Activated naive CD8-positive, alpha-beta T cell (primary cell): Measurements from ENCODE around the gene ACTR3.
A peak's percentile ranks its signal among the peaks of the same experiment; 100 is the strongest.

Experiments used
- H3K27ac Mint-ChIP-seq: one replicate; pipeline ENCODE4 v1.8.0; 2021; ENCODE audit warnings: mixed read lengths
- H3K27me3 Mint-ChIP-seq: one replicate; pipeline ENCODE4 v1.8.0; 2021; ENCODE audit warnings: mixed read lengths
- H3K36me3 Mint-ChIP-seq: one replicate; pipeline ENCODE4 v1.8.0; 2021; ENCODE audit warnings: mixed read lengths
- H3K4me1 Mint-ChIP-seq: one replicate; pipeline ENCODE4 v1.8.0; 2021; ENCODE audit warnings: low read depth, mixed read lengths
- H3K4me3 Mint-ChIP-seq: one replicate; pipeline ENCODE4 v1.8.0; 2021; ENCODE audit warnings: mild to moderate bottlenecking, mixed read lengths
- H3K9me3 Mint-ChIP-seq: one replicate; pipeline ENCODE4 v1.8.0; 2021; ENCODE audit warnings: low read depth, mixed read lengths

Gene ACTR3

DNA sequence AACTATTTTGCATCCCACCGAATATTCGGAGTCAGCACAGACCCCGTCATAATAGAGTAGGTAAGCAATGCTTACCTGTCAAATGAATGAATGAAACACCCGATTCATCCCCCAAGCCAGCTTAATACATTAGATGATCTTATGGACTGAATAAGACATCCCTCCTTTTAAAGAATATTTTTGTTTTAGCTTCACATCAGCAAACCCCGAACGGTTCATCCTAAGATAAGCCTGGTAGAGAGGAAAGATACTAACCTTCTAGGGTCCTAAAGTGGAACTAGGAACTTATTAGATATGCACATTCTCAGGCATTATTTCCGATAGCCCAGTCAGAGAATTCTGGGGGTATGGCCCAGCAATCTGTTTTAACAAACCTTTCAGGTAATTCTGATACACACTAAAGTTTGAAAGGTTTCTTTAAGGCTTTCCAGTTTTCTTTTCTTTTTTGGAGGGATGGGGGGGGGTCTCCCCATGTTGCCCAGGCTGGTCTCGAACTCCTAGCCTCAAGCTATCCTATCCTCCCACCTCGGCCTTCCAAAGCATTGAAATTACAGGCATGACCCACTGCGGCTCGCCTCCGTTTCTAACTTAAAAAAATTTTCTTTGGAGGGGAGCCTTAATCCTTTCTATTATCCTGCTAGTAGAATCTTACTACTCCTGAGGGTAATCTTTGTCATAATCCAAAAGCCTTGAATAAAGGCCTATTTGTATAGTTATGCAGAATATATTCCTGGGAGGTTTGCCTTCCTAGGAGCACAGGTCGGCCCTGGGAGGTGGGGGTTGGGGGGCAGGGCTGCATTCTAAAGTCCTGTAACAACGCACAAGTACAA, 1.0 kb upstream of the ACTR3 start:
- H3K36me3 Mint-ChIP-seq, result peaks cover 10% of the 10 kb centered on the region
- no peaks in the 10 kb centered on the region for H3K9me3 Mint-ChIP-seq
- H3K4me3 Mint-ChIP-seq, result peak overlapping the region; percentile 96
- peaks cover 73% of the 10 kb centered on the region for H3K4me1 Mint-ChIP-seq
- no peaks in the 10 kb centered on the region for H3K27me3 Mint-ChIP-seq
- H3K27ac Mint-ChIP-seq, result peak overlapping the region; percentile 96

DNA sequence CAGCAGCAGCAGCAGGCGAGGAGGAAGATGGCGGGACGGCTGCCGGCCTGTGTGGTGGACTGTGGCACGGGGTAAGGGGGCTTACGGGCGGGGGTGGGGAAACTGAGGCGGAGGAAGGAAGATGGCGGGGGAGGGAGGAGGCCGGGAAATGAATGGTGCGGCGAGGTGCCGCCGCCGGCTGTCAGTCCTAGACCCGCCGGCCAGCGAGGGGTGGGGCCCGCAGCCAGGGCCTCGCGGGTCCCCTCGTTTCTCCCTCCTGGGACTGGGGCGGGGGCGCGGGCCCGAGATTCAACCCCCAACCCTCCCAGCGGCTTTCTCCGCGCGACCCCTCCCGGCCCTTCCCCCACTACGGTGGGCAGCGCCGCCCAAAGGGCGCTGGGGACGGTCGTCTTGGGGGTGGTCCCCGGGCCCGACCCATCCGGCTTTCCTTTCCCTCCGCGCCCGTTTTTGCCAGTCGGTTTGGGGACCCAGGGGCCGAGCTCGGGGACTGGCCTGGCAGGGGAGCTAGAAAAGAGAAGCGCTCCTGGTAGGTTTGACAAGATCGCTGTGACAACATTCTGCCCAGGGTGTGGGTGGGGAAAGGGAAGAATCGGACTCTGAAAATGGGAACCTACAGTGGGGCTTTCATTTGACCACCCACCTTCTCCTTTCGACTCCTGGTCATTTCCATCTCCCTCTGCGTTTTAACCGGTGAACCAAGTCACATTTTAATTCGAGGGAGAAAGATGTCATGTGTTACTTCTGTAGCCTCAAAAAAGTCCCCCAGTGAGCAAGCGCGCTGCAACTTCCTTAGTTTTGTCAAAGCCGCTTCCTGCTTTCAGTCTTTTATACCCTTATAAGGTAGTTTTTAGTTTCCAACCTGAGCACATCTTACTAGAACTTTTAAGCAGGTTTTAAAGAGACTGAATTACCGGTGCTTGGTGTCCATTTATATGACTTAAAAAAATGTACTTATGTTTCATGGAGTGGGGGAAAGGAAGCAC, 655 bp downstream of the ACTR3 start:
- peaks cover 18% of the 10 kb centered on the region for H3K36me3 Mint-ChIP-seq
- peak overlapping the region; percentile 100 for H3K4me3 Mint-ChIP-seq
- H3K4me1 Mint-ChIP-seq, result peaks cover 81% of the 10 kb centered on the region
- no peaks in the 10 kb centered on the region for H3K9me3 Mint-ChIP-seq
- peak overlapping the region; percentile 99 for H3K27ac Mint-ChIP-seq
- H3K27me3 Mint-ChIP-seq, result no peaks in the 10 kb centered on the region

DNA sequence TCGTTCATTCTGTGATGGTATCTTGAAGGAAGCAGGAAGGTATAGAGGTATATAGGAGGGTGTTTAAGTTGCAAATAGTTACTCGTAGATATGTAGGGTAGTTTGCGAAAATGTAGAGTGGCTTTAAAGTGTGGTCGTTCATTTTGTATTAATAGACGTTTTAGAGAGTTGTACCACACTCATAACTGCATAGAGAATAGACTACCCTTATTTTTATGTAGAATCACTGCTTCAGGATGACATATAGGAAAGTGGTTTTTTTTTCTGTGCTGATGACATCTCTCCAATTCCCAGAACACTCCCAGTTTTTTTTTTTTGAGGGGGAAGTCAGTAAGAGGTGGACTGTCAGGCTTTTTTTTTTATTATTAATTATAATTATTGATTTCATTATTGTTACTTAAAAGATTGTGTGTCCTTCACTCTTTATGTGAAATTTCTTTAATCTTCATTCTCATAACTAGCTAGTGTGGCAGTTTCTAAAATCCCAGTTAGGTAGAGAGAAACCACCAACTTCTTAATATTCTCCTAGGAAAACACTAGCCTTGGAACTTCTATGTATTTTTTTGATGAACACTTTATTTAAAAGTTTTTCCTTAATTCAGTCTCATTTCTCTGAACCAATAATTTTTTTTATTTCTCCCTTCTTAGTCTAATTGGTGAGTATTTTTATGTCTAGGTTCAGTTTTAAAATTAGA, 1.5 kb downstream of the ACTR3 start:
- Mint-ChIP-seq H3K4me3 (peak overlapping the region; percentile 100), H3K27me3 (no peaks in the 10 kb centered on the region), H3K4me1 (peaks cover 84% of the 10 kb centered on the region), H3K27ac (peak overlapping the region; percentile 99), H3K9me3 (no peaks in the 10 kb centered on the region), H3K36me3 (peaks cover 20% of the 10 kb centered on the region)

DNA sequence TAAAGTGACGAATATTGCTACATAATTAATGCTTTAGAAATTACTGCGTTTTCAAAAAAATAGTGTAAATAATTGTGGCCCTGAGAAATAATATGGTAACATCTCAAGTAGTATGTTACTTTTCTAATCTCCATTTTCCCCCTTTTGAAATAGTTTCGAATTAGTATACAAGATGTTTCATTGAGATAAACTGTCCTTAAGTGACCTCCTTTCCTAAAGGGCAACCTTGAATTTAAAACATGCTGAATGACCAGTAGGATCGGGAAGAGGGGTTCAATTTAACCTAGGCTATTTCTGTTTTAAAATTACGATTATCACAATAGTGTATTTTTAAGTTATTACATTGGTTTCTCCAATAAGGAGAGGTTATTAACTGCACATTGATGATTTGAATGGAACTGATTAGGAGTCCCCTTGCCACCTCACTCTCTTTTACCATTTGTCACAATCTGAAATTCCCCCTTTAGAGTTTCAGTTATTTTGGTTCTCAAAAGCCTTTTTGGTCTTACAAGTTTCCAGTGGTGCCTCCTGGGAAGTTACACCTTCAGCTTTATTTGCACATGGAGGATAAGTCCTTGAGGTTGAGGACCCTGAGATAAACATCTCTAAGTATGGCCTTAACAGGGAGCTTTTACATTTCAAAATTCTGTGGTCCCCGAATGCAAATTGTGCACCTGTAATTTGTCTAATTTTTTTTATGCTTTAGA, 2.3 kb downstream of the ACTR3 start:
- H3K4me1 Mint-ChIP-seq, result peaks cover 84% of the 10 kb centered on the region
- H3K9me3 Mint-ChIP-seq, result no peaks in the 10 kb centered on the region
- H3K27me3 Mint-ChIP-seq, result no peaks in the 10 kb centered on the region
- H3K27ac Mint-ChIP-seq, result peak overlapping the region; percentile 88
- H3K4me3 Mint-ChIP-seq, result peak overlapping the region; percentile 100
- peaks cover 20% of the 10 kb centered on the region for H3K36me3 Mint-ChIP-seq

DNA sequence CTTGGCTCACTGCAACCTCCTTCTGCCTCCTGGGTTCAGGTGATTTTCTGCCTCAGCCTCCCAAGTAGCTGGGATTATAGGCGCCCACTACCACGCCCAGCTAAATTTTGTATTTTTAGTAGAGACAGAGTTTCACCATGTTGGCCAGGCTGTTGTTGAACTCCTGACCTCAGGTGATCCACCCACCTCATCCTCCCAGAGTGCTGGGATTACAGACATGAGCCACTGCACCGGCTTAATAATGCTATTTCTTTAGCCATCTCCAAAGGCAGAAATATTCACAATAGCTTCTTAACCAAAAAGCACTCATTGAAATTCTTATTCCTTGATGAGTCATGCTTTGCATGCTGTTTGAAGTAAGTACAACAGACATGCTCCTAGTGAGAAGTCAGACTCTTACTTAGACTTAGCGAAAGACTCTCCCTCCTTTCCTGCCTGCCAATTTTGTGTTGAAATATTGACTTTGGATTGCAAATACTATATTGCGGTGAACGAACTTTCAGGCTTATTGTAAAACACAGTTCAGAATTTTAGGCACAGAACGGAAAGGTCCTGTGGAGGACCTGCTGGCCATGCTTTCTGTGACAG, 4.4 kb downstream of the ACTR3 start:
- H3K36me3 Mint-ChIP-seq, result peaks cover 18% of the 10 kb centered on the region

DNA sequence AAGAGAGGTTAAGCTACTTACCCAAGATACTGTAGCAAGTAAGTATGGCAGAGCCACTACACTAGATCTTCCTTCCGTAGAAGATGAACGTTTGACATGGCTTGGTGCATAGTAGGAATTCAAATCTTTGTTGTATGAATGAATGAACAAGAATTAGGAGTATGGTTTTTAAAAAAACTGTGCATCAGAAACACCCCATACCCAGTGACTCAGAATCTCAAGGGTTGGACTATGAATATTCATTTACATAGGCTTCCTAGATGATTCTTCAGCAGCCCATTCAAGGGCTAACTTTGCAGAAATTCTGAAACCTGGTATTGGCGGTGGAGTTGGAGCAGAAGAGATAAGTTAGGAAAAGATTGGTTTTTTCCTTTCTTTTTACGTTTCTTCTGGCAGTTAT, 5.4 kb downstream of the ACTR3 start:
- Mint-ChIP-seq H3K9me3 (no peaks in the 10 kb centered on the region), H3K4me3 (peak overlapping the region; percentile 100), H3K27me3 (no peaks in the 10 kb centered on the region), H3K27ac (peak overlapping the region; percentile 84), H3K36me3 (peaks cover 18% of the 10 kb centered on the region), H3K4me1 (peaks cover 88% of the 10 kb centered on the region)

More for the DNA sequence above, 4.4 kb downstream of the ACTR3 start:
- peak overlapping the region; percentile 88 for H3K27ac Mint-ChIP-seq
- peaks cover 80% of the 10 kb centered on the region for H3K4me1 Mint-ChIP-seq
- H3K4me3 Mint-ChIP-seq, result peak overlapping the region; percentile 100
- no peaks in the 10 kb centered on the region for H3K27me3 Mint-ChIP-seq
- no peaks in the 10 kb centered on the region for H3K9me3 Mint-ChIP-seq

DNA sequence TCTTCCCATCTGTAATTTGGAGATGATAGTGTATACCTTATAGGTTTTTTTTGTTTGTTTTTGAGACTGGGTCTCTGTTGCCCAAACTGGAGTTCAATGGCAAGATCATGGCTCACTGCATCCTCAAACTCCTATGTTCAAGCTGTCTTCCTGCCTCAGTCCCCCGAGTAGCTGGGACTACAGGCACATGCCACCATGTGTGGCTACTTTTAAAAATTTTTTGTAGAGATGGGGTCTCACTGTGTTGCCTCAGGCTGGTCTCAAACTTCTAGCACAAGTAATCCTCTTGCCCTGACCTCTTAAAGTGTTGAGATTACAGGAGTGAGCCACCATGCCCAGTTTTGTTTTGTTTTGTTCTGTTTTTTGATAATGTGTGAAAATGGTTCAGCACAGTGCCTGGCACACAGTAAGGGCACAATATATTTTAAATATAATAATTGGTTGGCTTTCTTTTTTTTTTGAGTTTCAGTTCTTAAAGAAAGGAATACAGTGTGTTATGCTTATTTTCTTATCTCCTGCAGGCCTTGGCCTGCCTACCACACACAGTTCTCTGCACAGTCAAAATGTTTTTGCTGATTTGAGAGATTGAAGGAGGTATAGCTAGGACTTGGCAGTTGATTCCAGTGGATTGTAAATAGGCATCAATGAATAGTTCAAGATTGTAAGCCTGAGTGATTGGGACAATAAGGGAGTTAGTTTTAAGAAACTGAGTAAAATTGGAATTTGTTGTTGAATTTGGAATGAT, 6.1 kb downstream of the ACTR3 start:
- no peaks in the 10 kb centered on the region for H3K9me3 Mint-ChIP-seq
- peak overlapping the region; percentile 100 for H3K4me3 Mint-ChIP-seq
- peaks cover 94% of the 10 kb centered on the region for H3K4me1 Mint-ChIP-seq
- peaks cover 19% of the 10 kb centered on the region for H3K36me3 Mint-ChIP-seq
- no peaks in the 10 kb centered on the region for H3K27me3 Mint-ChIP-seq
- peak overlapping the region; percentile 84 for H3K27ac Mint-ChIP-seq

DNA sequence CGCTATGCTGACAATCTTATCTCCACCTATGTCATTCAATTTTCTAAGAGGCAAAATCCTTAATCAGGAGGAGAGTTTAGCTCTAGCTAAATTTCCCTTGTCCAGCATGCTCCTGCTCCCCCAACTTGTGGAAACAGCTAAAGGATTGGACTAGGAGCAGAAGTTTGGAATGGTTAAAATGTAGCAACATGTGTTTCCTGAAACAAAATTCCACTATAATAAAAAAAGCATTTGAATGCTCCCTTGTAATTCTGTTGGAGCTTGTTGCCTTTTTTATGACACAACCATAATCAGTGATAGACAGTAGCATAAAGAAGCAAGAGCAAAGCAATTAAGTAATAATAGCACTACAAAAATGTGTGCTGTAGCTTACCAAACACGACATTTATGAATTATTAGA, 6.9 kb downstream of the ACTR3 start:
- peak overlapping the region; percentile 100 for H3K4me3 Mint-ChIP-seq
- H3K27ac Mint-ChIP-seq, result peak overlapping the region; percentile 2
- peaks cover 96% of the 10 kb centered on the region for H3K4me1 Mint-ChIP-seq
- no peaks in the 10 kb centered on the region for H3K9me3 Mint-ChIP-seq
- no peaks in the 10 kb centered on the region for H3K27me3 Mint-ChIP-seq
- peaks cover 18% of the 10 kb centered on the region for H3K36me3 Mint-ChIP-seq

DNA sequence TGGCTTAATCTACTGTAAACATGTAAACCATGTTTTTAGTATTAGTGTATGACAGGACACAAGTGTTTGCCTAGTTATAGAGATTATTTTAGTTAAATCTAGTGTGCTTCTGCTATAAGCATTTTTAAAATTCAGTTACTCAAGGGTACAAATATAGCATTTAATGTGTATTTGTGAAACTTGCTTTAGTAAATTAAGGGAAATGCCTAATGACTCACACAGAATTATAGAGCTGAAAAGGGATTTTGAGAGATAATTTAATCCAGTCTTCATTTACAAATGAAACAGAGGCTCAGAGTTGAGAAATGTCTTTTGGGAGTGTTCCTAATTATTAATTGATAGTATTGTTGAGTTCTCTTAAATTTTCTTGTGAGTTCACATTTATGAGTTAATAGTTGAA, 8.2 kb downstream of the ACTR3 start:
- peaks cover 15% of the 10 kb centered on the region for H3K36me3 Mint-ChIP-seq
- no peaks in the 10 kb centered on the region for H3K9me3 Mint-ChIP-seq
- peak overlapping the region; percentile 61 for H3K27ac Mint-ChIP-seq
- H3K4me1 Mint-ChIP-seq, result peaks cover 96% of the 10 kb centered on the region
- peak overlapping the region; percentile 69 for H3K4me3 Mint-ChIP-seq
- no peaks in the 10 kb centered on the region for H3K27me3 Mint-ChIP-seq

DNA sequence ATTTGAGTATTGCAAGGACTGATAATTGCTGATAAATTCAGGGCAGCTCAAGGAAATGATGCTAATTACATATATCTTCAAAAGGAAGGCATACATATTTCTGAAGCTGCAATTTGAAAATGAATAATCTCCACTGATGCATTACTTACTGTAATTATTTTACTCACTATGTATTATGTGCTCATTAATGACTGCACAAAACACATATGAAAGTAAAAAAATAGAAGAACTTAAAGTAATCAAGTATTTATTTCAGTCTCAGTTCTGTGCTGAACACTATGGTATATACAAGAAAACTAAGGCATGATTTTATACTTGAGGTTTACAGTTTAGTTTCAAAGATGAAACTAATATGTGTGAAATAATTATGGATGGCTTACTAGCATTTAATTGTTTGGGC, 9.3 kb downstream of the ACTR3 start:
- Mint-ChIP-seq H3K27ac (peak overlapping the region; percentile 75), H3K9me3 (no peaks in the 10 kb centered on the region), H3K27me3 (no peaks in the 10 kb centered on the region), H3K36me3 (peaks cover 11% of the 10 kb centered on the region), H3K4me3 (peak overlapping the region; percentile 50), H3K4me1 (peaks cover 95% of the 10 kb centered on the region)

DNA sequence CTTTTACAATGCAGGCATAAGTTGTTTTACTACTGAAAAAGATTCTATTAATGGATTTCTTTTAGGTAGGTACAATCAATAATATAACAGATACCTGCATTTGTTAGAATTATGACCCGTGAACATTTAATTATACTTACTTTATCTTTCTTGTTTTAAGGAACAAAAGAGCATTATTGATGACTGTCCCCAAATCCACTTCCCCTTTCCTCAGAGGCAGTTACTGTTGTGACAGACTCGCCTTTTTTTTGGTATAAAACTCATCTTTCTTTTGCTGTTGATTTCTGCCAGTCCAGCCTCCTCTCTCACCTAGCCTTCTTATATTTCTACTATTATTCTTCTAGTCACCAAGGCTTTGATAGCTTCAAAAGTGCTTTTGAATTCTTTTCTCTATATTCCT, 12.1 kb downstream of the ACTR3 start:
- Mint-ChIP-seq H3K36me3 (peaks cover 13% of the 10 kb centered on the region), H3K4me3 (peak overlapping the region; percentile 44), H3K9me3 (no peaks in the 10 kb centered on the region), H3K27ac (no peak overlapping the region), H3K27me3 (no peaks in the 10 kb centered on the region), H3K4me1 (peaks cover 93% of the 10 kb centered on the region)

DNA sequence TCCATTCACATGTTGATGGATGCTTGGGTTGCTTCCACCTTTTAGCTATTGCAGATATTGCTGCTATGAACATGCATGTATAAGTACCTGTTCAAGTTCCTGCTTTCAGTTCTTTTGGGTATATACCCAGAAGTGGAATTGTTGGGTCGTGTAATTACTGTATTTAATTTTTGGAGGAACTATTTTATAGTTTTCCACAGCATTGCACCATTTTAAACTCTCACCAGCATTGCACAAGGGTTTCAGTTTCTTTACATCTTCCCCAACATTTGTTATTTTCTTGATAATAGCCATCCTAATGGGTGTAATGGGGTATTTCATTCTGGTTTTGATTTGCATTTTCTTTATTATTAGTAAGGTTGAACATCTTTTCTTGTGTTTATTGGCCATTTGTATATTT, 16.0 kb downstream of the ACTR3 start:
- Mint-ChIP-seq H3K36me3 (peaks cover 11% of the 10 kb centered on the region), H3K4me3 (no peak overlapping the region), H3K27me3 (no peaks in the 10 kb centered on the region), H3K27ac (no peak overlapping the region), H3K9me3 (no peaks in the 10 kb centered on the region), H3K4me1 (peaks cover 90% of the 10 kb centered on the region)

DNA sequence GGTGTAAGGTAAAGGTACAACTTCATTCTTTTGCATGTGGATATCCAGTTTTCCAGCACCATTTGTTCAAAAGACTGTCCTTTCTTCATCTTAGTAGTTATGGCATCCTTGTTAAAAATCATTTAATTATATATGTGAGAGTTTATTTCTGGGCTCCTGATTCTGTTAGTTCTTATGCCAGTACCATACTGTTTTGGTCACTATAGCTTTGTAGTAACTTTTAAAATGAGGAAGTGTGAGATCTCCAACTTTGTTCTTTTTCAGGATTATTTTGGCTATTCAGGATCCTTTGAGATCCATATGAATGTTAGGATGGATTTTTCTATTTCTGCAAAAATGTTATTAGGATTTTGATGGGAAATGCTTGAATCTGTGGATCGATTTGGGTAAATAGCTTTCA, 16.8 kb downstream of the ACTR3 start:
- no peaks in the 10 kb centered on the region for H3K9me3 Mint-ChIP-seq
- peak overlapping the region; percentile 48 for H3K27ac Mint-ChIP-seq
- peak overlapping the region; percentile 36 for H3K4me3 Mint-ChIP-seq
- H3K27me3 Mint-ChIP-seq, result no peaks in the 10 kb centered on the region
- H3K36me3 Mint-ChIP-seq, result peaks cover 11% of the 10 kb centered on the region
- peaks cover 87% of the 10 kb centered on the region for H3K4me1 Mint-ChIP-seq
